Activated T-cell treated with anti-CD3 and anti-CD28 coated beads, Interleukin-2, amount 50 U/mL, for 1 hour (primary cell): Measurements from ENCODE around the gene EVC.
"Not testable (repeated sequence)": the region's sequence is repeated elsewhere in the genome, so short reads cannot be mapped to it uniquely, and the experiment has no call there.

Experiments
- DNase-seq: peaks from one replicate; pipeline ENCODE4 v3.0.0-alpha.2; 2020

The EVC gene

GRCh38 chr4:5709207-5709575 is 1.8 kb upstream of the EVC start:
- no peak for DNase-seq

DNA sequence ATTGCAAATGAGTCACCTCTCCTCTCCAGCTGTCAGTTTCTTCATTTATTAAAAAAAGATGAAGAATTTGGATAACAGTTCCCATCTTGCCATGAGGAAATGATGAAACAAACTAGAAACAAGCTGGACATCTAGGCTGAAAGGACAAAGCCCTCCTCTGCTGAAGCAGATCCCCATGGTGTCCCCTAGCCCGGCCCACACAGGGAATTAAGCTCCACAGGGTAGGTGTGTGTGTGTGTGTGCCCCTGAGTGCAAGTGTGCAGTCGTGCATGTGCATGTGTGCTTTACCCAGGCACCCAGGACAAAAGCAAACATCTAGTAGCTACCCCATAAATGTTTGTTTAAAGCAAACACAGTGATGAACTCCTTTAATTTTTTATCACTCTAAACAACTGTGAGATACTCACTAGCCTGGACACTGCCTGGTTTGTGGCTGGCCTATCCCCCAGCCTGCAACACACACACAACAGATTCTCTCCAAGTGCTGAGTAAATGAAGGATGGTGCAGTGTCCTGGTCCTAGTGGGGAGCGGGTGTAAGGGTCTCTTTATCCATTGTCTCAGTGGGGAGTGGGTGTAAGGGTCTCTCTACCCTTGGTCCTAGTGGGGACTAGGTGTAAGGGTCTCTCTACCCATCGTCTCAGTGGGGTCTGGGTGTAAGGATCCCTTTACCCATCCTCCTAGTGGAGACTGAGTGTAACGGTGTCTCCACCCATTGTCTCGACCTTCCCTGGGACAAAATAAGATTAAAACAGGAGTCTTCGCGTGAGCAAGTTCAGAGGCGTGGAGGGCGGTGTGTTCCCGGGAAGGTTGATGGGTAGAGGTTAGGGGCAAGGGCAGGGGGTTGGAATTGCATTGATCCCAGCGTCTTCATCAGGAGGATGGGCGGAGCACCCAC is 688 bp upstream of the EVC start:
- DNase-seq: no peak

DNA sequence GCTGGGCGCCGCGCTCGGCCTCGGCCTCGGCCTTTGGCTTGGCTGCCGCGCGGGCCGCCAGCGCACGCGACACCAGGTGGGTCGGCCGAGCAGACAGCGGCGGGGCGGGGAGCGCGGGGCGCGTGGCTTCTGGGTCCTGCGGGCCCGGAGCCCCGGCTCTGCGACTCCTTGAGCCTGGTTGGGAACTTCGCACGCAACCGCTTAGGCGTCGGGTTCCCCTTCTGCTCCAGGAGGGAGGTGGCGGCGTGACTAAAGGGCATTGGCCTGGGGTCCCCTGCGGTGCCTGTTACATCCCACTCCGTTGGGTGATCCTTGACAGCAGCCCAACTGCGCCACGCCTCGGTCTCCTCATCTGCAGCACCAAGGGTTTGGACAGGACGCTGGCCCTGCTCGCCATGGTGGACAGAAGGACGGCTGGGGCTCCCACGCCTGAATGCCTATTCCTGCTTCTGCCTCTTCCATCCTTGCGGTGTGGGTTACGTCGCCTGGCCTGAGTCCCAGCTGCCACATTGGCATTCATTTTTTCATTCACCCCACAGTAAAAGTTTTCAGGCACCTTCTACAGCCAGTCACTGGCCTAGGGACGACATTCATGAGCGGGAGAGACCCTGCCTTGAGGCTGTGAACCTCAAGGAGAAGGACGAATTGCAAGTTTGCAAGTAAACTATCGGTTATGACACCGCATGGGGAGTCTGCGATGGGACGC is 631 bp downstream of the EVC start:
- DNase-seq: no peak

- no peak for DNase-seq
Measured at GRCh38 chr4:5712517-5712916, 1.5 kb downstream of the EVC start.

DNA sequence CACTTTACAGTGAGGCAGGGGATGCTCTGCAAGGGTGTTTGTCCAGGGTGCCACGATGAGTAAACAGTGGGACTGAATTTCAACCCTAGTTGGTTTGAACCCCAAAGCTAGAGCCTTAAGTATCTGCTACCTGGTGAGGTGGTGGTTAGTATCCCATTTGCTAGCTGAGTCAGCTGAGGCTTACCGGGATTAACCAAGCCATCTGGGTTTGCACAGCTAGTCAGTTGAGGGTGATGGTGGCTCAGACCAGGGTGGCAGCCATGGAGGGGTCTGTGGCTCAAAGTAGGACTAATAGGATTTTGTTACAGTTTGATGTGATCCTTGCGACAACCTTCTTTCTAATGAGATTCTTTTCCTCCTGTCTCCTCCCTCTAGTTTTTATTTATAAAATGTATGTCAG is 1.9 kb downstream of the EVC start:
- DNase-seq: no peak

- DNase-seq: no peak
Measured at GRCh38 chr4:5713861-5714260, 2.9 kb downstream of the EVC start.

DNA sequence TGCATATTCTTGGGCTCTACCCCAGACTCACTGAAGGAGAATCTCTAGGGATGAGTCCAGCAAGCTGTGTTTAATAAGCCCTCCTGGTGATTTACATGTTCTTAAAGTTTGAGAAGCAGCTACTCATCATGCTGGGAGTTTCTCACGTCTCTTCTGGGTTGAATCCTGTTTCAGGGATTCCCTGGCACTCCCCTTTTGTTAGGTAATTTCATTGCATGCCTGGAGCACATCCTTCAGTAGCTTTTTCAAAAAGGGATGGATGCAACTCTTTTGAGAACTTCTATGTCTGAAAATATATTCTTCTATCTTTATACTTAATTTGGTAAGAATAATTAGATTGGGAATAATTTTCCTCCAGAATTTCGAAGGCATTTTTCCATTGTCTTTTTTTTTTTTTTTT is 4.4 kb downstream of the EVC start:
- DNase-seq: no peak

DNA sequence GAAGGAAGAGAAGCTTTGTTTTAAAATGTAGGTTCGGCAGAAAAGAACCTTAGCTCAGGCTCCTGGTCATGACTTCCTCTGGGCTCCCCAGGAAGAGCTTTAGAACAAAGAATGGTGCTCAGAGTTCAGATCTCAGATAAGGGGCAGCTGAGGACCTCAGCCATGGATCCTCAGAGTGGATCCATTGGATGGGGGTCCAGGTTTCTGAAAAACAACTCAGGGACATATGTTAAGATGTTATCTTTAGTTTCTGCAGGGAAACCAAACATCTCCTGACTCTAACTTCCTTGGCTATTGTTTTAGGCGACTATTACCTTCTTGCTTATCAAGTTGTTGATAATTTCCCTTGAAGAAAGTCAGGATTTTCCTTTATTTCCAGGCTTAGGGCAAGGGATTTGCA is 5.4 kb downstream of the EVC start:
- no peak for DNase-seq

- no peak for DNase-seq
Measured at GRCh38 chr4:5717449-5718158, 6.6 kb downstream of the EVC start.

DNA sequence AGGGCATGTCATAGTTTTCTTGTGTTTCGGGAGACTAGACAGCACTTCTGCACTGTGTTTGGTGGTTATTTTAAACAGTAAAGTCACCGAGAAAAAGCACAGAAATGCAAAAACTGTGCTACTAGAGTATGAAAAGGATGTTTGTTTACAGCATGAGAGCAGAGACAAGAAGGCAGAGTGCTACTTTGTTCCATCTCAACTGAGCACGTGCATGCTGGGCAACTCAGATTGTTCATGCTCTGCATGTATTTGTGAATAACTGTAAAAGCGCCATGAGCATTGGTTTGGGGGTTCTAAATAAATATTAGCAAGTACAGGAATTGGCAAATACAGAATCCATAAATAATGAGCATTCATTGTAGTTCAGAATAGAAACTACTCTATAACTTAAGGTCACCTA is 7.4 kb downstream of the EVC start:
- DNase-seq: no peak

GRCh38 chr4:5719350-5720055 is 8.5 kb downstream of the EVC start:
- no peak for DNase-seq

GRCh38 chr4:5720157-5720850 is 9.3 kb downstream of the EVC start:
- no peak for DNase-seq

DNA sequence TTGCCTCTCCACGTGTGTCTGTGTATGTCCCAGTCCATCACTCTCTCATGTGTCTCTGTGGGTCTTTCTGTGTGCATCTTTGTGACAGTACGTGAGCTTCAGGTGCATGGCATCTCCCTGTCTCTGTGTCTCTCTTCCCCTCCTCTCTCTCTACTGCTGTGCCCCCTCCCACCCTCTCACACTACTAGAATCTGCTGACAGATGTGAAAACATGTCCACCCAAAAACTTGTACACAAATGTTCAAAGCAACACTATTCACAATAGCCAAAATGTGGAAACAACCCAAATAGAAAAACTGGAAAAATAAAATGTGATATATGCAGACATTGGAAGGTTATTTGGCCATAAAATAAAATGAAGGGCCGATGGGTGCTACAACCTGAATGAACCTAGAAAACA is 10.0 kb downstream of the EVC start:
- DNase-seq: no peak

DNA sequence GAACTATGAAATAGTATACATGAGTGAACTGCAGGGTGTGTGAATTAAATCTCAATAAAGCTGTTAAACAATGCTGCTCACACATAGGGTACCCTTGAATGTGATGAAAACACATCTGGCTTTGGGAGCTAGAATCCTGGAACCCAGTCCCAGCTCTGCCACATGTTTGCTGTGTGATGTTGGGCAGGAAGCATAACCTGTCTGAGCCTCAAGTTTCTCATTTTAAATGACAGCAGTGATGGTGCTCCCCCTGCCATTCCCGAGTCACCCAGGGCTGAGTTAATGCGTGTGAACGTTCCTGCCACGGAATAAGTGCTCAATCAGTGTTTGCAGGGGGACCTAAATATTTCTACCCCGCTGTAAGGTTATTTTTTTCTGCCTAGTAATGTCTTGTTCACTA is 10.9 kb downstream of the EVC start:
- no peak for DNase-seq

DNA sequence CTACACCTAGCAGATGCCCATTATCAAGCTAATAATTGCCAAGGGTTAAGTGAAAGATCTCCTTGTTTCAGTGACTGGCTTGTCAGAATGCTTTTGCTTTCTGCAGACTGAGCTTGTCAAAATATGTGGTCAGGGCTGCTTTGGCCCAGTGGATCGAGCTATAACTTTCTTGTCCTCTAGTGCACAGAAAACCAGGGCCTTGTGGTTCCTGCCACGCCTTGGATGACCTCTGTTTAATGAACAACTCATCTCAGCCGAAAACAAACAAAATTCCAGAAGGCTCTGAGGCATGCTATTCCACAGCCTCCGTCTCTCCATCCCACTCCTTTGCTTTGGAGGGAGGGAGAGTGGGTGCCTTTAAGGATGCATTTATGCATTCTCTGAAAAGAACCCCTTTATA is 11.3 kb downstream of the EVC start:
- DNase-seq: no peak

GRCh38 chr4:5724377-5724776 is 13.4 kb downstream of the EVC start:
- DNase-seq: no peak

GRCh38 chr4:5728412-5728811 is 17.4 kb downstream of the EVC start:
- not testable (repeated sequence) for DNase-seq

DNA sequence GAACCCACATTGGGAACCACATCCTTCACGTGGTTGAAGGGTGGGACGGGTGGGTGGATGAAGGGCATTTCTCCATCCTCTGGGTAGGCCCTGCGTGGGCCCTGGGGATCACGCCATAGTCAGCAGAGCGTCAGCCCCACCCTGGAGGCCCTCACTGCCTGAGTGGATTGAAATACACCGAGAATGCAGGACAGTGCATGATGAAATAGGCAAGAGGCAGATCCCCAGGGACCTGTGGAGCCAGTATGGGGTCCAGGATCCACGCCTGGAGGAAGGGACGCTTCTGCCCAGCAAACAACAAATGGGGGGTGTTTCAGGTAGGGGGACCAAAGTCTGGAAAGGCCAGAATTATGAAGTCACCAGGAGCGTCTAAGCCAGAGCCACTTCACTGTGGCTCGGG is 19.4 kb downstream of the EVC start:
- DNase-seq: no peak

DNA sequence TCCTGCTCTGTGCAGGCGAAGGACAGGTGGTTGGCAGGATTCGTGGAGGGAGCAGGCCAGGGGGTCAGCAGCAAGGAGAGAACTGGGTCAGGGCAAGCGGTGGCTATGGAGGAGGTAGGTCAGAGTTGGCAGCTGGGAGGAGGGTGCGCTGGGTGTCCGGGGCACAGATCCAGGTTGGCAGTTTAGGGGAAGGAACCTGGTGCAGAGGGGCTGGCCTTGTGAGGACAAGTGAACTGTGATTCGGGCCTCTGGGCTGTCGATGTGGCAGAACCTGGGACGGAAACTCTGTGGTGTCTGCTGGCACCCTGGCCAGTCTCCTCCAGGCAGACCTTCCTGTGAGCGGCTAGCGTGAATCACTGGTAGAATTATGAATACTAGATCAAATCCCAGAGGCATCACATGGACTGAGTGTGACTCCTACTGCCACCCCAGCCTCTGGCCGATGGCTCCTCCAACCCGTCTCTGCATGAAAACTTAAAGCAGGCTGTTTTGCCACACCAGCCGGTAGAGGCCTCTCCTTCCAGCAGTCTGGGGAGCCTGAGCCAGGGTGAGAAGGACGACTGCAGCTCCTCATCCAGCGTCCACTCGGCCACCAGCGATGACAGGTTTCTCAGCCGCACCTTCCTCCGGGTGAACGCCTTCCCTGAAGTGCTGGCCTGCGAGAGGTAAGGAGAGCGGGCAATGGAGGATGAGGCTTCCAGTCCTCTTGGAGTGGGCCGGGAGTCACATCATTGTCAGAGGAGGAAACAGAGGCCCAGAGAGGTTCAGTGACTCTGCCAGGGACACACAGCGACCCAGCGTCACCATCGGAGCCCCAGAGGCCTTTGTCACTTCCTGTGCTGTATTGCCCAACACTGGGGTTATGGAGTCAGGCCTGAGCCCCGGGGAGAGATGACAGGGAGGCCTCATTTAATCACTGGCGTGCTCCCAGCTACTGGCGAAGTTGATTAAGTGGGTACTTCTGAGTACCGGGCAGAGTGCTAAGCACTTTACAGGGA is 20.3 kb downstream of the EVC start:
- DNase-seq: no peak

DNA sequence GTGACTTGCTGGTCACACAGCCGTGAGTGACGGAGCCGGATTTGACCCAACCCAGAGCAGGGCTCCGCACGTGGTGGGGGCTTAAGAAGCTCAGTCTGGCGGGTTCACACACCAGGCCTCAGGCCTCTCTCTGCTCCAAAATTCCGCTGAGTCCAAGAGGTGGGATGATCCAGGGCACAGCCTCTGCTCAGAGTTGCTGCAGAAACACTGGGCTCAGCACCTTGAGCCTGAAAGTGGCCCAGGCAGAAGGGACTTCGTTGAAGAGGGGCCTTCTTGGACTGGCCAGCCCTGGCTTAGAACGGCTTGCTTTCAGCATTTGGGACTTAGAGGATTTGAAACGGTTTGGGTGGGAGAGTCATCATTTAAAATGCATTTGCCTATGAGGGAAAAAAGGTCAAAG is 21.2 kb downstream of the EVC start:
- no peak for DNase-seq

DNA sequence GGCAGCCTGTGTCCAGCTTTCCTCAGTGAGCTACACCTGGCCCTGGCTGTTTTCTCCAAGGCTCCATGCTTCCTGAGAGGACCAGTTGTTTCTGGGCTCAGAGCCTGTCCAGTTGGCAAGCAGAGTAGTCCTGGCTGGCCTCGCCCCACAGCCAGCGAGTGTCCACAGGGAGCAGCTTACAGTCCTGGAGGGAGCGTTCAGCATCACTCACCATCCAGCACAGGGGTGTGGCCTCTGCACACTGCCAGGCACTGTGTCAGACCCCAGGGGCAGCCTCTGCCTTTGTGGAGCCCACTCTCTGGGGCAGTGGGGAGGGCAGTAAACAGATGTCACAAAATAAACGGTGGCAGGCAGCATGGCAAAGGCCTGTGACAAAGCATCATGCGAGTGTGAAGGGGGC is 23.9 kb downstream of the EVC start:
- no peak for DNase-seq
